ENCODE measurements around the gene EFNB2. TPM values are rescaled to one million over a fixed set of nuclear protein-coding genes. Genes with fewer than 3 reads are reported as not detected.

The EFNB2 gene
- total and polyA plus RNA-seq, 4 donors, result 7.3 to 35.0 (median 20.3) TPM

- Histone ChIP-seq H3K9me3 (ENCODE audit: control insufficient read depth, low read length) (no peaks in the 10 kb centered on the region), H3K36me3 (ENCODE audit: control insufficient read depth in 1 of 2, insufficient read depth in 2 of 2, low read length in 1 of 2) (no peaks in the 10 kb centered on the region), H3K4me3 (ENCODE audit: low read length in 2 of 2) (peak overlapping the region; percentile 2 to 14), H3K27me3 (ENCODE audit: control insufficient read depth in 1 of 2, insufficient read depth in 2 of 2, low read length in 1 of 2) (no peaks in the 10 kb centered on the region), H3K4me1 (ENCODE audit: control insufficient read depth in 1 of 2, insufficient read depth in 2 of 2, low read length in 2 of 2) (peaks cover 0 to 4% of the 10 kb centered on the region in 2 donors), H3K27ac (ENCODE audit: low read depth in 1 of 2, low read length in 2 of 2) (peak overlapping the region in 1 of 2 donors; percentile 62)
- intact Hi-C loops (cut with DNase I), result loop anchor here in 1 of 2 donors (5.0 kb wide), 1 partner anchor 100 kb away; no protein-coding TSS in a partner anchor
- DNase-seq (peak; percentile 72 to 77), ATAC-seq (ENCODE audit: low FRiP score) (peak; percentile 47)
- 5 to 8% methylated on average over 16 of the region's 16 CpGs for WGBS, 2 donors
Observed at GRCh38 chr13:106471957-106472543, 63.4 kb downstream of the EFNB2 start.

DNA sequence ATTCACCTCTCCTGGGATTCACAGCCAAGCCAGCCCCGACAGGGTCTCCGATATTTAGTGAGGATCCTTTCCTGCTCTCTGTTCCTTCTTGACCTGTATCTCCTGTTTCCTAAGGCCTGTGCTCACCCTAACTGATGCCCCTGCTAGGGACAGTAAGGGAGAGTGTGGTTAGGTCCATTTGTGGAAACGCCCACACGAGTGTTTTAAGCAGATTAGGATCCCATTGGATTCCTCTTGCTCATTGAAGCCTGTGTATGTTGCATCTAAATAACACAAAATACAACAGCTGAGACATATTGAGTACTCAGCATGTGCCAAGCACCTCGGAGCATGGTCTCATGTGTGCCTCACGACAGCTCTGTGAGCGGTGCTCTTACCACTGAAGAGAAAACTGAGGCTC is 64.9 kb downstream of the EFNB2 start:
- DNase-seq (no peak), ATAC-seq (ENCODE audit: low FRiP score) (no peak)
- Histone ChIP-seq H3K36me3 (ENCODE audit: control insufficient read depth in 1 of 2, insufficient read depth in 2 of 2, low read length in 1 of 2) (no peaks in the 10 kb centered on the region), H3K27me3 (ENCODE audit: control insufficient read depth in 1 of 2, insufficient read depth in 2 of 2, low read length in 1 of 2) (no peaks in the 10 kb centered on the region), H3K4me3 (ENCODE audit: low read length in 2 of 2) (no peak overlapping the region), H3K27ac (ENCODE audit: low read depth in 1 of 2, low read length in 2 of 2) (no peak overlapping the region), H3K4me1 (ENCODE audit: control insufficient read depth in 1 of 2, insufficient read depth in 2 of 2, low read length in 2 of 2) (no peaks in the 10 kb centered on the region), H3K9me3 (ENCODE audit: control insufficient read depth, low read length) (no peaks in the 10 kb centered on the region)
- intact Hi-C loops (cut with DNase I), result loop anchor here in 1 of 2 donors (5.0 kb wide), 1 partner anchor 98 kb away; no protein-coding TSS in a partner anchor
- 81 to 90% methylated on average over 6 to 7 of the region's 7 CpGs for WGBS, 2 donors

GRCh38 chr13:106468744-106469590 is 66.5 kb downstream of the EFNB2 start:
- no peaks in the 10 kb centered on the region for H3K4me1 ChIP-seq (ENCODE audit: control insufficient read depth in 1 of 2, insufficient read depth in 2 of 2, low read length in 2 of 2)
- DNase-seq (no peak), ATAC-seq (ENCODE audit: low FRiP score) (no peak)
- H3K27me3 ChIP-seq (ENCODE audit: control insufficient read depth in 1 of 2, insufficient read depth in 2 of 2, low read length in 1 of 2), result no peaks in the 10 kb centered on the region
- no peaks in the 10 kb centered on the region for H3K36me3 ChIP-seq (ENCODE audit: control insufficient read depth in 1 of 2, insufficient read depth in 2 of 2, low read length in 1 of 2)
- H3K4me3 ChIP-seq (ENCODE audit: low read length in 2 of 2), result no peak overlapping the region
- no peaks in the 10 kb centered on the region for H3K9me3 ChIP-seq (ENCODE audit: control insufficient read depth, low read length)
- no peak overlapping the region for H3K27ac ChIP-seq (ENCODE audit: low read depth in 1 of 2, low read length in 2 of 2)
- intact Hi-C loops (cut with DNase I), result no loop called here
- 89 to 91% methylated on average over 20 of the region's 20 CpGs for WGBS, 2 donors

DNA sequence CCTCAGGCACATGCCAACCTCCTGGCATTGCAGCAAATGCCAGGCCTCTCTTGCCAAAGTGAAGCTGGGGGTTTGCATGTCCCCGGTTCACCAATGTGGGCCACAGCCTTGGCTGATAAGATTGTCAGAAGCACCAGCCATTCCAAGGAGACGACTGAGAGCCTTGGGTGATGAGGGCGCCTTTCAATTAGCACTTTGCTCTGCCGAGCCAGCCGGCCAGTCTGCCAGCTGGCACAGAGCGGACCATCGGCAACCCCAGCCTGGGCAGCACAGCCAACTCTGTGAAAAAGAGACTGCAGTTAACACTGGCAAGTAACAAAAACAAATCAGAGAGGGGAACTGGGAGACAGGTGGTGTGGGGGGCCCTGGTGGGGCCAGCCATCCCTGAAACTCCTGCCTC is 67.3 kb downstream of the EFNB2 start:
- Histone ChIP-seq H3K27ac (ENCODE audit: low read depth in 1 of 2, low read length in 2 of 2) (no peak overlapping the region), H3K36me3 (ENCODE audit: control insufficient read depth in 1 of 2, insufficient read depth in 2 of 2, low read length in 1 of 2) (no peaks in the 10 kb centered on the region), H3K4me3 (ENCODE audit: low read length in 2 of 2) (no peak overlapping the region), H3K9me3 (ENCODE audit: control insufficient read depth, low read length) (no peaks in the 10 kb centered on the region), H3K4me1 (ENCODE audit: control insufficient read depth in 1 of 2, insufficient read depth in 2 of 2, low read length in 2 of 2) (no peaks in the 10 kb centered on the region), H3K27me3 (ENCODE audit: control insufficient read depth in 1 of 2, insufficient read depth in 2 of 2, low read length in 1 of 2) (no peaks in the 10 kb centered on the region)
- WGBS, 2 donors, result 3 to 6% methylated on average over 7 of the region's 7 CpGs
- intact Hi-C loops (cut with DNase I), result no loop called here
- ATAC-seq (ENCODE audit: low FRiP score) (peak; percentile 68), DNase-seq (peak in 1 of 2 donors; percentile 48)

- Histone ChIP-seq H3K4me1 (ENCODE audit: control insufficient read depth in 1 of 2, insufficient read depth in 2 of 2, low read length in 2 of 2) (no peaks in the 10 kb centered on the region), H3K27me3 (ENCODE audit: control insufficient read depth in 1 of 2, insufficient read depth in 2 of 2, low read length in 1 of 2) (no peaks in the 10 kb centered on the region), H3K36me3 (ENCODE audit: control insufficient read depth in 1 of 2, insufficient read depth in 2 of 2, low read length in 1 of 2) (no peaks in the 10 kb centered on the region), H3K9me3 (ENCODE audit: control insufficient read depth, low read length) (no peaks in the 10 kb centered on the region), H3K4me3 (ENCODE audit: low read length in 2 of 2) (no peak overlapping the region), H3K27ac (ENCODE audit: low read depth in 1 of 2, low read length in 2 of 2) (no peak overlapping the region)
- no peak for ATAC-seq (ENCODE audit: low FRiP score)
- intact Hi-C loops (cut with DNase I), result no loop called here
- WGBS, 2 donors, result 84 to 86% methylated on average over 10 of the region's 10 CpGs
- no peak for DNase-seq
Observed at GRCh38 chr13:106467427-106468122, 67.9 kb downstream of the EFNB2 start.

GRCh38 chr13:106466691-106467426 is 68.6 kb downstream of the EFNB2 start:
- H3K4me1 ChIP-seq (ENCODE audit: control insufficient read depth in 1 of 2, insufficient read depth in 2 of 2, low read length in 2 of 2), result no peaks in the 10 kb centered on the region
- no peaks in the 10 kb centered on the region for H3K36me3 ChIP-seq (ENCODE audit: control insufficient read depth in 1 of 2, insufficient read depth in 2 of 2, low read length in 1 of 2)
- no peaks in the 10 kb centered on the region for H3K27me3 ChIP-seq (ENCODE audit: control insufficient read depth in 1 of 2, insufficient read depth in 2 of 2, low read length in 1 of 2)
- H3K4me3 ChIP-seq (ENCODE audit: low read length in 2 of 2), result no peak overlapping the region
- DNase-seq (no peak), ATAC-seq (ENCODE audit: low FRiP score) (no peak)
- WGBS, 2 donors, result 92 to 94% methylated on average over 7 of the region's 7 CpGs
- no peak overlapping the region for H3K27ac ChIP-seq (ENCODE audit: low read depth in 1 of 2, low read length in 2 of 2)
- no peaks in the 10 kb centered on the region for H3K9me3 ChIP-seq (ENCODE audit: control insufficient read depth, low read length)
- intact Hi-C loops (cut with DNase I), result no loop called here

- no peak for DNase-seq
- H3K36me3 ChIP-seq (ENCODE audit: control insufficient read depth in 1 of 2, insufficient read depth in 2 of 2, low read length in 1 of 2), result no peaks in the 10 kb centered on the region
Observed at GRCh38 chr13:106464076-106464475, 71.4 kb downstream of the EFNB2 start.

DNA sequence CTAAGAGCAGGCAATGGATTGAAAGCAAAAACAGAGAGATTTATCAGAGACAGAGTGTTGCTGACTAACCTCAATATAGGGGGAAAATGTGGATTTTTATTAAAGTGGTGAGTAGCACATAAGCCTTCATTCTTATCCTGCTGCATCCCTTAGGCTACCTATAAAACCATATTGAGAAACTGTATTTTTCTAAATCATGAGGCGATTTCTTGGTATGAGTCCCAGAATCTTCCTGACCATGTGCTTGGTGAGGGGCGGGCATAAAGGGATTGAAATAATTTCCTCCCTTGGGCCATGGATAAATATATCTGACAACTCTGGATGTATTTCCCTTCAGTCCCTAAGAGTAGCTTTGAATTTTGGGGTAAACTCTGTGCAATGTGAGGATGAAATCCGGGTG is 72.8 kb downstream of the EFNB2 start:
- intact Hi-C loops (cut with DNase I), result no loop called here
- Histone ChIP-seq H3K4me3 (ENCODE audit: low read length in 2 of 2) (no peak overlapping the region), H3K27ac (ENCODE audit: low read depth in 1 of 2, low read length in 2 of 2) (no peak overlapping the region), H3K27me3 (ENCODE audit: control insufficient read depth in 1 of 2, insufficient read depth in 2 of 2, low read length in 1 of 2) (no peaks in the 10 kb centered on the region), H3K4me1 (ENCODE audit: control insufficient read depth in 1 of 2, insufficient read depth in 2 of 2, low read length in 2 of 2) (no peaks in the 10 kb centered on the region), H3K36me3 (ENCODE audit: control insufficient read depth in 1 of 2, insufficient read depth in 2 of 2, low read length in 1 of 2) (no peaks in the 10 kb centered on the region), H3K9me3 (ENCODE audit: control insufficient read depth, low read length) (no peaks in the 10 kb centered on the region)
- DNase-seq, result no peak
- 53 to 69% methylated on average over 3 of the region's 3 CpGs for WGBS, 2 donors
- ATAC-seq (ENCODE audit: low FRiP score), result no peak

More at GRCh38 chr13:106464076-106464475, 71.4 kb downstream of the EFNB2 start:
- no peak for ATAC-seq (ENCODE audit: low FRiP score)
- no peak overlapping the region for H3K4me3 ChIP-seq (ENCODE audit: low read length in 2 of 2)
- H3K27ac ChIP-seq (ENCODE audit: low read depth in 1 of 2, low read length in 2 of 2), result no peak overlapping the region
- intact Hi-C loops (cut with DNase I), result no loop called here
- H3K4me1 ChIP-seq (ENCODE audit: control insufficient read depth in 1 of 2, insufficient read depth in 2 of 2, low read length in 2 of 2), result no peaks in the 10 kb centered on the region
- H3K27me3 ChIP-seq (ENCODE audit: control insufficient read depth in 1 of 2, insufficient read depth in 2 of 2, low read length in 1 of 2), result no peaks in the 10 kb centered on the region
- 90% methylated on average over 4 of the region's 4 CpGs for WGBS, 2 donors
- no peaks in the 10 kb centered on the region for H3K9me3 ChIP-seq (ENCODE audit: control insufficient read depth, low read length)

Measured in aorta (tissue), 5 donors.